ENCODE measurements around the gene DLGAP1. TPM values are rescaled to one million over a fixed set of nuclear protein-coding genes. Genes with fewer than 3 reads are reported as not detected.

DLGAP1 gene
- total and polyA plus RNA-seq, 2 of the 8 experiments (the other 6 are each of a cell fraction or from before 2014, with no cell fraction given) = 11.8 to 16.9 TPM

- Histone ChIP-seq H4K20me1 (replicated peaks in 1 of 2; ENCODE audit: control insufficient read depth in 1 of 2, insufficient read depth in 2 of 2, low read length in 2 of 2) (no peaks in the 10 kb centered on the region), H3K23ac (ENCODE audit: insufficient read length) (no peak overlapping the region), H3K4me3 (ENCODE audit: extremely low read depth in 1 of 4, insufficient read depth in 2 of 4, low read depth in 3 of 4, low read length in 4 of 4) (no peak overlapping the region), H2AK5ac (ENCODE audit: low read depth, low read length) (no peak overlapping the region), H3K27me3 (replicated peaks in 1 of 4; ENCODE audit: control insufficient read depth in 3 of 4, extremely low read depth in 1 of 4, insufficient read depth in 3 of 4, low read length in 3 of 4) (no peaks in the 10 kb centered on the region), H2BK5ac (ENCODE audit: low read depth, low read length) (no peak overlapping the region), H3K18ac (ENCODE audit: extremely low read depth, low read length) (no peak overlapping the region), H4K91ac (replicated peaks; ENCODE audit: insufficient read length, low read length) (no peak overlapping the region), H3K79me1 (ENCODE audit: low read depth, low read length) (no peaks in the 10 kb centered on the region), H2BK20ac (ENCODE audit: low read length) (no peak overlapping the region), H2BK12ac (ENCODE audit: low read depth, low read length) (no peak overlapping the region), H3K9ac (replicated peaks in 1 of 4; ENCODE audit: extremely low read depth in 1 of 4, low read depth in 3 of 4, low read length in 3 of 4) (no peak overlapping the region), H3K23me2 (ENCODE audit: low read depth, low read length) (no peaks in the 10 kb centered on the region), H4K5ac (ENCODE audit: insufficient read length, low read depth, low read length) (no peak overlapping the region), H3K79me2 (ENCODE audit: control insufficient read depth in 1 of 2, insufficient read depth in 2 of 2, low read length in 2 of 2) (no peaks in the 10 kb centered on the region), H3K4ac (replicated peaks; ENCODE audit: insufficient read length, low read depth, low read length) (no peak overlapping the region), H3K4me2 (ENCODE audit: insufficient read depth in 1 of 2, low read depth in 2 of 2, low read length in 2 of 2) (no peak overlapping the region), H3K27ac (ENCODE audit: low read depth, low read length) (no peak overlapping the region), H3K36me3 (ENCODE audit: control insufficient read depth in 2 of 4, insufficient read depth in 4 of 4, low read length in 3 of 4) (no peaks in the 10 kb centered on the region), H3K4me1 (replicated peaks in 1 of 4; ENCODE audit: control insufficient read depth in 3 of 4, insufficient read depth in 4 of 4, low read length in 3 of 4) (peaks cover 0 to 12% (median 8%) of the 10 kb centered on the region in 4 experiments; a peak in 5 of 7 replicates), H2AFZ (ENCODE audit: low read length) (no peak overlapping the region), H2BK15ac (ENCODE audit: low read length) (no peak overlapping the region), H3K56ac (replicated peaks; ENCODE audit: insufficient read length, low read depth, low read length) (no peak overlapping the region), H2BK120ac (replicated peaks; ENCODE audit: low read depth, low read length) (no peak overlapping the region), H3K14ac (ENCODE audit: insufficient read length) (no peak overlapping the region), H3K9me3 (ENCODE audit: insufficient read depth in 2 of 2, low read depth in 1 of 2, low read length in 1 of 2) (no peaks in the 10 kb centered on the region; a peak in 1 of 4 replicates), H4K8ac (ENCODE audit: extremely low read depth, insufficient read depth, low read length) (no peak overlapping the region)
- TF ChIP-seq TAF1 (IDR thresholded peaks at IDR 0.05; ENCODE audit: low read depth, low read length) = no peak
- ChIA-PET POLR2A (ENCODE audit: partially characterized antibody) (no interaction called here), CTCF (ENCODE audit: partially characterized antibody) (interaction anchor here (1.1 kb wide), 1 partner anchor 27 kb away, joined by 3 read pairs; no protein-coding TSS in a partner anchor)
- 87 to 100% methylated on average over 1 to 4 of the region's 4 CpGs for WGBS, 2 experiments (ENCODE audit: extremely low coverage in 1 of 2, insufficient coverage in 1 of 2, insufficient read length in 1 of 2, insufficient replicate concordance in 2 of 2, low coverage in 1 of 2, low lambda C conversion rate in 2 of 2, missing lambda C conversion rate in 1 of 2)
- FAIRE-seq = no peak
- no peak for DNase-seq (ENCODE audit: low read depth in 1 of 2, low spot score in 2 of 2)
Observed at GRCh38 chr18:3726238-3726951, 728.7 kb downstream of the DLGAP1 start.
